RWPE2 (cell line): ENCODE measurements around the gene GET3.
A peak's percentile ranks its signal among the peaks of the same experiment; 100 is the strongest.

Experiments used
- ATAC-seq: fragments of 200-7000 bp; cut with Tn5 transposase; 3 replicates; pipeline ENCODE4 v1.9.1; 2021; ENCODE audit warnings: low read depth
- DNase-seq: peaks from one replicate; pipeline ENCODE4 v3.0.0-alpha.2; 2020; ENCODE audit warnings: low spot score
- H3K27ac ChIP-seq: fragments of 450-650 bp; 2 replicates; pipeline ENCODE4 v1.5.1; 2017; ENCODE audit warnings: mild to moderate bottlenecking; ENCODE audit not compliant: poor library complexity, severe bottlenecking
- H3K27me3 ChIP-seq: fragments of 250-450 bp; sonication (Bioruptor Pico); 2 replicates; pipeline ENCODE4 v1.5.1; 2021; ENCODE audit warnings: mild to moderate bottlenecking, moderate library complexity; ENCODE audit not compliant: insufficient read depth, poor library complexity, severe bottlenecking
- H3K36me3 ChIP-seq: fragments of 250-450 bp; sonication (Bioruptor Pico); 2 replicates; pipeline ENCODE4 v1.5.1; 2020; ENCODE audit warnings: low read depth, mild to moderate bottlenecking, moderate library complexity
- H3K4me1 ChIP-seq: fragments of 250-450 bp; sonication (Bioruptor Pico); 2 replicates; pipeline ENCODE4 v1.5.1; 2021; ENCODE audit warnings: mild to moderate bottlenecking, moderate library complexity; ENCODE audit not compliant: insufficient read depth, poor library complexity, severe bottlenecking
- H3K4me3 ChIP-seq: fragments of 250-450 bp; sonication (Bioruptor Pico); 2 replicates; pipeline ENCODE4 v1.5.1; 2021; ENCODE audit warnings: mild to moderate bottlenecking, moderate library complexity; ENCODE audit not compliant: severe bottlenecking
- H3K9me3 ChIP-seq: fragments of 250-450 bp; sonication (Bioruptor Pico); 2 replicates; pipeline ENCODE4 v1.5.1; 2021; ENCODE audit warnings: mild to moderate bottlenecking, moderate library complexity; ENCODE audit not compliant: severe bottlenecking
- CTCF ChIP-seq: fragments of 450-650 bp; IDR thresholded peaks from one replicate; pipeline ENCODE4 v1.5.1; 2017; ENCODE audit warnings: mild to moderate bottlenecking, moderate library complexity; ENCODE audit not compliant: poor library complexity, severe bottlenecking

GET3 gene

GRCh38 chr19:12787458-12787857, 50.2 kb downstream of the GET3 start:
- Histone ChIP-seq H3K27me3 (no peaks in the 10 kb centered on the region), H3K4me3 (no peak overlapping the region), H3K9me3 (no peaks in the 10 kb centered on the region), H3K4me1 (peaks cover 59% of the 10 kb centered on the region), H3K27ac (peak overlapping the region; percentile 99), H3K36me3 (peaks cover 8% of the 10 kb centered on the region)
- DNase-seq (no peak), ATAC-seq (no peak)
- TF ChIP-seq CTCF, result no peak

- peaks cover 57% of the 10 kb centered on the region for H3K4me1 ChIP-seq
- no peak overlapping the region for H3K4me3 ChIP-seq
- peak overlapping the region; percentile 99 for H3K27ac ChIP-seq
- DNase-seq (no peak), ATAC-seq (no peak)
- peaks cover 15% of the 10 kb centered on the region for H3K36me3 ChIP-seq
- no peaks in the 10 kb centered on the region for H3K9me3 ChIP-seq
- no peak for TF ChIP-seq CTCF
- H3K27me3 ChIP-seq, result no peaks in the 10 kb centered on the region
Observed at GRCh38 chr19:12788042-12788681, 50.9 kb downstream of the GET3 start.

- ATAC-seq, result no peak
- H3K9me3 ChIP-seq, result no peaks in the 10 kb centered on the region
- H3K36me3 ChIP-seq, result peaks cover 16% of the 10 kb centered on the region
- no peaks in the 10 kb centered on the region for H3K27me3 ChIP-seq
- H3K4me3 ChIP-seq, result peak overlapping the region; percentile 81
- TF ChIP-seq CTCF, result no peak
- peak; percentile 83 for DNase-seq
- peak overlapping the region; percentile 99 for H3K27ac ChIP-seq
- H3K4me1 ChIP-seq, result peaks cover 53% of the 10 kb centered on the region
Observed at GRCh38 chr19:12788682-12789097, 51.4 kb downstream of the GET3 start.

GRCh38 chr19:12789098-12789903, 52.0 kb downstream of the GET3 start:
- DNase-seq (no peak), ATAC-seq (no peak; the same call in 2 of the 3 replicates)
- Histone ChIP-seq H3K4me3 (peak overlapping the region; percentile 81), H3K27me3 (no peaks in the 10 kb centered on the region), H3K4me1 (peaks cover 53% of the 10 kb centered on the region), H3K9me3 (no peaks in the 10 kb centered on the region), H3K36me3 (peaks cover 16% of the 10 kb centered on the region), H3K27ac (peak overlapping the region; percentile 99)
- no peak for TF ChIP-seq CTCF
